ENCODE measurements around the gene CFAP221. TPM values are rescaled to one million over a fixed set of nuclear protein-coding genes. Genes with fewer than 3 reads are reported as not detected.

The CFAP221 gene
- total RNA-seq, 1 donor from 2014 or later: 0.45 TPM

GRCh38 chr2:119706221-119706620, 162.0 kb downstream of the CFAP221 start:
- no peaks in the 10 kb centered on the region for H3K36me3 Mint-ChIP-seq (ENCODE audit: low read depth)
- H3K27ac Mint-ChIP-seq (ENCODE audit: unreplicated experiment): no peak overlapping the region
- H3K27me3 Mint-ChIP-seq (ENCODE audit: low read depth): peaks cover 1% of the 10 kb centered on the region
- H3K4me1 Mint-ChIP-seq (ENCODE audit: low read depth): peaks cover 15% of the 10 kb centered on the region
- peaks cover 4% of the 10 kb centered on the region for H3K9me3 Mint-ChIP-seq (ENCODE audit: low read depth)
- TF ChIP-seq, protein P1, sequence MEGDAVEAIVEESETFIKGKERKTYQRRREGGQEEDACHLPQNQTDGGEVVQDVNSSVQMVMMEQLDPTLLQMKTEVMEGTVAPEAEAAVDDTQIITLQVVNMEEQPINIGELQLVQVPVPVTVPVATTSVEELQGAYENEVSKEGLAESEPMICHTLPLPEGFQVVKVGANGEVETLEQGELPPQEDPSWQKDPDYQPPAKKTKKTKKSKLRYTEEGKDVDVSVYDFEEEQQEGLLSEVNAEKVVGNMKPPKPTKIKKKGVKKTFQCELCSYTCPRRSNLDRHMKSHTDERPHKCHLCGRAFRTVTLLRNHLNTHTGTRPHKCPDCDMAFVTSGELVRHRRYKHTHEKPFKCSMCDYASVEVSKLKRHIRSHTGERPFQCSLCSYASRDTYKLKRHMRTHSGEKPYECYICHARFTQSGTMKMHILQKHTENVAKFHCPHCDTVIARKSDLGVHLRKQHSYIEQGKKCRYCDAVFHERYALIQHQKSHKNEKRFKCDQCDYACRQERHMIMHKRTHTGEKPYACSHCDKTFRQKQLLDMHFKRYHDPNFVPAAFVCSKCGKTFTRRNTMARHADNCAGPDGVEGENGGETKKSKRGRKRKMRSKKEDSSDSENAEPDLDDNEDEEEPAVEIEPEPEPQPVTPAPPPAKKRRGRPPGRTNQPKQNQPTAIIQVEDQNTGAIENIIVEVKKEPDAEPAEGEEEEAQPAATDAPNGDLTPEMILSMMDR (IDR thresholded peaks at IDR 0.05): no peak
- H3K4me3 Mint-ChIP-seq (ENCODE audit: unreplicated experiment): no peak overlapping the region
- DNase-seq (ENCODE audit: low spot score): peak; percentile 9

Other genes with a start within 250 kb of the CFAP221 start
- gene C2orf76, start 177.6 kb upstream of the CFAP221 start, total RNA-seq: 9.6 to 13.6 TPM (median 11.0 TPM) in 3 replicates
- 72.9 to 73.8 TPM (median 73.8 TPM) in 3 replicates for gene DBI, start 177.5 kb upstream of the CFAP221 start, total RNA-seq
- gene TMEM37, start 112.6 kb upstream of the CFAP221 start, total RNA-seq: 0.36 to 1.1 TPM (median 0.77 TPM) in 3 replicates
- not detected in 3 replicates for gene SCTR, start 20.0 kb upstream of the CFAP221 start, total RNA-seq
- 6.8 to 7.8 TPM (median 7.0 TPM) in 3 replicates for gene TMEM177, start 134.8 kb downstream of the CFAP221 start, total RNA-seq
- gene PTPN4, start 215.5 kb downstream of the CFAP221 start, total RNA-seq: 21.8 to 24.2 TPM (median 23.8 TPM) in 3 replicates

All from chondrocyte (in vitro differentiated cells).